HEK293T (cell line): Measurements from ENCODE around the gene PDK4.

Source experiments
- CTCF ChIA-PET: fragments of 350-600 bp; formaldehyde crosslinking; extraction: SDS; loops from one replicate; lab custom pipeline; 2021; ENCODE audit warnings: antibody characterized with exemption, inconsistent platforms; lab: Yijun Ruan, JAX
- POLR2A ChIA-PET: fragments of 350-600 bp; formaldehyde crosslinking; extraction: SDS; loops from one replicate; lab custom pipeline; 2020; ENCODE audit warnings: antibody characterized with exemption, inconsistent platforms; lab: Yijun Ruan, JAX
- DNase-seq: peaks from one replicate; pipeline ENCODE4 v3.0.0; 2012; ENCODE audit warnings: mixed read lengths; ENCODE audit errors: extremely low spot score
- ARNT ChIP-seq: fragments of 450-650 bp; IDR thresholded peaks from 2 replicates; pipeline ENCODE4 v1.6.1; 2017; ENCODE audit warnings: mild to moderate bottlenecking
- BHLHE40 ChIP-seq: fragments of 450-650 bp; IDR thresholded peaks from 2 replicates; pipeline ENCODE4 v1.6.1; 2016; ENCODE audit warnings: mild to moderate bottlenecking, moderate library complexity, borderline replicate concordance
- CTBP1 ChIP-seq: fragments of 450-650 bp; IDR thresholded peaks from 2 replicates; pipeline ENCODE4 v1.6.1; 2016; ENCODE audit warnings: borderline replicate concordance
- ELF4 ChIP-seq: fragments of 450-650 bp; IDR thresholded peaks from 2 replicates; pipeline ENCODE4 v1.6.1; 2017; ENCODE audit warnings: antibody characterized with exemption
- FOXA1 ChIP-seq: fragments of 450-650 bp; IDR thresholded peaks from 2 replicates; pipeline ENCODE4 v1.6.1; 2016; ENCODE audit warnings: mild to moderate bottlenecking
- FOXK2 ChIP-seq: fragments of 450-650 bp; IDR thresholded peaks from 2 replicates; pipeline ENCODE4 v1.6.1; 2016; ENCODE audit warnings: mild to moderate bottlenecking
- FOXM1 ChIP-seq: fragments of 450-650 bp; IDR thresholded peaks from 2 replicates; pipeline ENCODE4 v1.6.1; 2017; ENCODE audit warnings: mild to moderate bottlenecking, borderline replicate concordance
- HDGF ChIP-seq: fragments of 450-650 bp; IDR thresholded peaks from 2 replicates; pipeline ENCODE4 v1.6.1; 2017; ENCODE audit warnings: antibody characterized with exemption, borderline replicate concordance
- L3MBTL2 ChIP-seq: fragments of 450-650 bp; conservative IDR thresholded peaks from 2 replicates; pipeline ENCODE4 v1.6.1; 2016; ENCODE audit warnings: mild to moderate bottlenecking
- LEF1 ChIP-seq: fragments of 450-650 bp; IDR thresholded peaks from 2 replicates; pipeline ENCODE4 v1.6.1; 2017; ENCODE audit warnings: mild to moderate bottlenecking, borderline replicate concordance
- NFRKB ChIP-seq: fragments of 450-650 bp; IDR thresholded peaks from 2 replicates; pipeline ENCODE4 v1.6.1; 2016; ENCODE audit warnings: mild to moderate bottlenecking, moderate library complexity
- SP1 ChIP-seq: fragments of 450-650 bp; IDR thresholded peaks from 2 replicates; pipeline ENCODE4 v1.6.1; 2017
- SUZ12 ChIP-seq: fragments of 450-650 bp; IDR thresholded peaks from 2 replicates; pipeline ENCODE4 v1.6.1; 2016; ENCODE audit warnings: mild to moderate bottlenecking
- TARDBP ChIP-seq: fragments of 450-650 bp; IDR thresholded peaks from 2 replicates; pipeline ENCODE4 v1.6.1; 2016
- ZNF384 ChIP-seq: fragments of 450-650 bp; IDR thresholded peaks from 2 replicates; pipeline ENCODE4 v1.6.1; 2016
- TF ChIP-seq, protein P1 (sequence below): fragments of 450-650 bp; IDR thresholded peaks from 2 replicates; pipeline ENCODE4 v1.6.1; 2016

Gene PDK4

GRCh38 chr7:95619921-95620320 is 23.6 kb upstream of the PDK4 start:
- CTCF ChIA-PET: no interaction called here
- TF ChIP-seq L3MBTL2: no peak
- no peak for TF ChIP-seq SUZ12
- POLR2A ChIA-PET: no interaction called here
- DNase-seq: no peak

DNA sequence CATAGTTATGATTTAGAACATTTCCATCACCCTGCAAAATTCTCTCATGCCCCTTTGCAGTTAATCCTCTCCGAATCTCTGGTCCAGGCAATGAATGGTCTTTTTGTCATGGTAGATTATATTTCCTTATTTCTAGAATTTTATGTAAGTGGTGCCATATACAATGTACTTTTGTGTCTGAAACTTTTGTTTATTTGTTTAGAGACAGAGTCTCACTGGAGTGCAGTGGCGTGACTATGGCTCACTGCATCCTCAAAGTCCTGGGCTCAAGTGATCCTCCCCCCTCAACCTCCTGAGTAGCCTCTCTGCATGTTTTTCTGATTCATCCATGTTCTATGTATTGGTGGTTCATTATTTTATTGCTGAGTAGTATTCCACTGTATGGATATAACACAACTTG is 23.2 kb upstream of the PDK4 start:
- TF ChIP-seq ZNF384 (no peak), HDGF (no peak), SUZ12 (no peak), ARNT (no peak), FOXM1 (no peak), CTBP1 (no peak), TARDBP (no peak), BHLHE40 (no peak), NFRKB (no peak), FOXK2 (no peak), ELF4 (no peak), LEF1 (no peak), L3MBTL2 (no peak), FOXA1 (no peak), SP1 (no peak)
- TF ChIP-seq, protein P1, sequence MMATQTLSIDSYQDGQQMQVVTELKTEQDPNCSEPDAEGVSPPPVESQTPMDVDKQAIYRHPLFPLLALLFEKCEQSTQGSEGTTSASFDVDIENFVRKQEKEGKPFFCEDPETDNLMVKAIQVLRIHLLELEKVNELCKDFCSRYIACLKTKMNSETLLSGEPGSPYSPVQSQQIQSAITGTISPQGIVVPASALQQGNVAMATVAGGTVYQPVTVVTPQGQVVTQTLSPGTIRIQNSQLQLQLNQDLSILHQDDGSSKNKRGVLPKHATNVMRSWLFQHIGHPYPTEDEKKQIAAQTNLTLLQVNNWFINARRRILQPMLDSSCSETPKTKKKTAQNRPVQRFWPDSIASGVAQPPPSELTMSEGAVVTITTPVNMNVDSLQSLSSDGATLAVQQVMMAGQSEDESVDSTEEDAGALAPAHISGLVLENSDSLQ: no peak
- CTCF ChIA-PET: no interaction called here
- DNase-seq: no peak
- POLR2A ChIA-PET: no interaction called here

DNA sequence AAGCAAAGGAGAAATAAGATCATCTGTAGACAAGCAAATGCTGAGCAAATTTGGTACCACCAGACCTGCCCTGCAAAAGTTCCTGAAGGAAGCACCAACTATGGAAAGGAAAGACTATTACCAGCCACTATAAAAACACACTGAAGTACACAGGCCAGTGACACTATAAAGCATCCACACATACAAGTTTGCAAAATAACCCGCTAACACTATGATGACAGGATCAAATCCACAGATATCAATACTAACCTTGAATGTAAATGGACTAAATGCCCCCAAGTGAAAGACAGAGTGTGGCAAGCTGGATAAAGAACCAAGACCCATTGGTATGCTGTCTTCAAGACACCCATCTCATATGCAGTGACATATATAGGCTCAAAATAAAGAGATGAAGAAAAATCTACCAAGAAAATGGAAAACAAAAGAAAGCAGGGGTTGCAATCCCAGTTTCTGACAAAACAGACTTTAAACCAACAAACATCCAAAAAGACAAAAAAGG is 18.2 kb upstream of the PDK4 start:
- no peak for DNase-seq
- ChIA-PET CTCF (no interaction called here), POLR2A (no interaction called here)
- TF ChIP-seq ARNT (no peak), FOXM1 (no peak), BHLHE40 (no peak), ZNF384 (no peak), SUZ12 (no peak), TARDBP (no peak)
- TF ChIP-seq, protein P1: no peak

GRCh38 chr7:95611224-95611623 is 14.9 kb upstream of the PDK4 start:
- ChIA-PET POLR2A (no interaction called here), CTCF (no interaction called here)
- DNase-seq: no peak
- no peak for TF ChIP-seq HDGF
- TF ChIP-seq TARDBP: no peak
- TF ChIP-seq, protein P1: no peak
- TF ChIP-seq NFRKB: no peak
- no peak for TF ChIP-seq ELF4
- no peak for TF ChIP-seq FOXA1
- TF ChIP-seq FOXM1: no peak
- TF ChIP-seq FOXK2: no peak
- no peak for TF ChIP-seq ZNF384
- TF ChIP-seq CTBP1: no peak
- TF ChIP-seq LEF1: no peak
- TF ChIP-seq SP1: no peak
- no peak for TF ChIP-seq SUZ12
- no peak for TF ChIP-seq L3MBTL2
- no peak for TF ChIP-seq BHLHE40
- TF ChIP-seq ARNT: no peak

DNA sequence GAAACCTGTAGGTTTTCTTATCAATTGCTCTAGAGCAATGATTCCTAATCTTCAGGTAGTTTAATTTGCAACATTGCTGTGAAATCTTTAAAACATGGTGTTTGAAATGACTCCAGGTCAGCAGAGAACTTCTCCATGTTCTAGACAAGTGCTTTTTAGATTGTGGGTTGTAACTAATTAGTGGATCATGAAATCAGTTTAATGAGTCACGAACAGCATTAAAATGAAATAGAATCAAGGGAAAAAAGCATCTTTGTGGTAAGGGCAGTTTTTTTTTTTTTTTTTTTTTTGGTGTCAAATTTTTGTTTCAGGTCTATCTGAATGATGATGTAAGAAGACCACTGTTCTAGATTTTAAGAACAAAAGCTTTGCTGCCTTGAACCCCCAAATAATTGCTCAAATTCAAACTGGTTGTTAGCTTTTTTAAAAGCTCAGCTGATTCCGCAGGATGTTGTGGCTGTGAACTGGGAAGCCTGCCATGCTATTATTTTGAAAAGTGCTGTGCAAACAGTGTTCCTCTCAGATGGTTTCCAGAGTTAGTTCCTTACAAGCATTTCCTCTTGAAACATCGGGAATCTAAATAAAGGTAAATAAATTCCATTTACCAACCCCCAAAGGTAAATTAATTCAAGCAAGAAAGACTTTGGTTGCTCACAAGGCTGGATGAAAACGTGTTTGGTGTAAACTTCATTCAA is 13.1 kb upstream of the PDK4 start:
- ChIA-PET CTCF (no interaction called here), POLR2A (no interaction called here)
- no peak for DNase-seq
- TF ChIP-seq NFRKB: no peak
- TF ChIP-seq HDGF: no peak
- no peak for TF ChIP-seq L3MBTL2
- no peak for TF ChIP-seq SP1
- no peak for TF ChIP-seq FOXK2
- TF ChIP-seq TARDBP: no peak
- TF ChIP-seq ARNT: no peak
- TF ChIP-seq FOXM1: no peak
- TF ChIP-seq, protein P1: no peak
- TF ChIP-seq SUZ12: no peak
- TF ChIP-seq LEF1: no peak
- TF ChIP-seq FOXA1: no peak
- no peak for TF ChIP-seq ELF4
- TF ChIP-seq CTBP1: no peak
- TF ChIP-seq BHLHE40: no peak
- no peak for TF ChIP-seq ZNF384
